Umbilical cord (tissue), 2 donors: ENCODE data around the gene DNAI4. TPM values are rescaled to one million over a fixed set of nuclear protein-coding genes. Genes with fewer than 3 reads are reported as not detected.
"Not testable (repeated sequence)": the region's sequence is repeated elsewhere in the genome, so short reads cannot be mapped to it uniquely, and the experiment has no call there.

ENCODE experiments used
- DNase-seq: peaks from one replicate; pipeline ENCODE4 v3.0.0-alpha.2; 2015; ENCODE audit warnings: low spot score
- total RNA-seq: library from RNA; depleted of rRNA; stranded (reverse); fragments of >200 nt; gene quantifications from one replicate; pipeline ENCODE4 v1.2.3, GENCODE V29; 2014; ENCODE audit warnings: low replicate concordance; ENCODE audit not compliant: insufficient read depth

Gene DNAI4, protein sequence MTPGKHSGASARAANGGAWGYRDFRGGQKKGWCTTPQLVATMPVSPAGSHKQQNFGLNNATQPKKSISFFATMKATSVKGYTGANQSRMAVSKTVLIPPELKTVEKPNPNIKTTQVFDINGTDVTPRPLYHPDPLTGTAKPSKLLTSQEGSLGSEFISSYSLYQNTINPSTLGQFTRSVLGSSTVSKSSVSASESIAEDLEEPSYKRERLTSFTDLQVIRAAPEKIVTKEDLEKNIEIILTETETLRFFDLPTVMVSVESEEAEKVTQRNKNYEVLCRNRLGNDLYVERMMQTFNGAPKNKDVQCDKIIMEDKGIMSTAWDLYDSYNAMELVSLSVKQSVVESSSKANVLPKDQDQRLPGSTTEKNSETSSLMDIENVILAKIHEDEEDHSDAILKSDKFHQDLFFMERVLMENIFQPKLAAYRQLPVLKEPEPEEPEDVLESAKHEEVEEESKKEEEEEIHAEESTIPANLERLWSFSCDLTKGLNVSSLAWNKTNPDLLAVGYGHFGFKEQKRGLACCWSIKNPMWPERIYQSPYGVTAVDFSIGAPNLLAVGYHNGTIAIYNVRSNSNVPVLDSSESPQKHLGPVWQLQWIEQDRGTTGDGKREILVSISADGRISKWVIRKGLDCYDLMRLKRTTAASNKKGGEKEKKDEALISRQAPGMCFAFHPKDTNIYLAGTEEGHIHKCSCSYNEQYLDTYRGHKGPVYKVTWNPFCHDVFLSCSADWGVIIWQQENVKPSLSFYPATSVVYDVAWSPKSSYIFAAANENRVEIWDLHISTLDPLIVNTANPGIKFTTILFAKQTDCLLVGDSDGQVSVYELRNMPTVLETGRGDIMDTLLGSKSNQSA
- 38.5 TPM for total RNA-seq

DNA sequence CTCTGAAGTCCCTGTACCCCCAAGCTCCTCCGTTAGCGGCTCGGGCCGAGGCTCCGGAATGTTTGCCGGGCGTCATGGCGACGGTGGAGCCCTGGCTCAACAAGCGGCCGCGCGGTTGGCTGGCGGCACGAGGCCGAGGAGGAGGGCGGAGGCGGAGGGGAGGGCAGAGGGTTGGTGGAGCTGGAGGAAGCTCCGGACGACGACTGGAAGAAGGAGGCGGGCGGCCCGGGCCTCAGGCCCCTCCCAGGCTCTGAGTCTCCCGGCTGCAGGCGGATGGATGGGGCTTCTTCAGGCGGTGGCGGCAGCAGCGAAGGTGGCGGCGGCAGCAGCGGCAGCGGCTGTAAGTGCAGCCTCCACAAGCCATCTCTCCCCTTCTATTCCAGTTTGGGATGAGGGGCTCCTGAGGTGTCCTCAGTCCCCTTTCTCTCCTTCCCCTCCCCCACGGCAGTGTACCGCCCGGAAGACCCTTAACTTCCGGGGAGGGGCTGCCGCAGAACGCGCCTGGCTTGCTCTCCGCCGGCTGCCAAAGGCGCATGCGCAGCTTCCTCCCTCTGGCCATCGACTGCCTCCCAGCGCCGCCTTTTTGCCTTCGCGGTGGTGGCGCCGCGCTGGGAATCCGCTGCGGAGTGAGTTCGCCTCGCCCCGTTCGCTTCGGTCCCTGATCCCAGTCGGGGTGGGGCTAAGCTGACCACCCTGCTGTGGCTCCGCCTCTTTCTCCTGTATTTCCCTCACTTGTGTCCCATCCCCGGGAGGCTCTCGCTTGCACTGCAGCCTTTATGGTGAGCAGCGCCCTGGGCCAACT lies at the start of gene DNAI4, which contains the start of gene MIER1:
Gene DNAI4, minus strand, starts transcription at position 101 of the 802 bp plus-strand sequence. Its CDS starts 25 bp downstream, at position 76.
Gene MIER1, plus strand, starts transcription at position 235 of the 802 bp plus-strand sequence. Its CDS starts 39 bp downstream, at position 274.
- DNase-seq = peak; percentile 99

DNA sequence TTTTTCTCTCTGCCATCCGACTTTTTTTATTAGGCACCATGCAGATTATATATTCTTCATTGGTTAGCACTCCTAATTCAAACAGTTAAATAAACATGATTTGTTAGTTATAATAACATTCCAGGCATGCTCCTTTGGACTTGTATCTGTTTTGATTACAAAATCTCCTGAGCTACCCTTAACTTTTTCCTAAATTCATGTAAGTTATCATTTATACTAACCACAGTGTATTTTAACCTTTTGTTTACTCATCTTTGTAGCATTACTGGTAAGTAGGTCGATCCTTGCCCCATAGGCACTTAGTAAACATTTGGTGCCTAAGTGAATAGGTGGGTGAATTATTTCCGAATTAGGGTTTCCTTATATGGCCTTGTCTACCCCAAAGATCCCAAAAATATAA lies 43.9 kb upstream of the DNAI4 start:
- DNase-seq = no peak

DNA sequence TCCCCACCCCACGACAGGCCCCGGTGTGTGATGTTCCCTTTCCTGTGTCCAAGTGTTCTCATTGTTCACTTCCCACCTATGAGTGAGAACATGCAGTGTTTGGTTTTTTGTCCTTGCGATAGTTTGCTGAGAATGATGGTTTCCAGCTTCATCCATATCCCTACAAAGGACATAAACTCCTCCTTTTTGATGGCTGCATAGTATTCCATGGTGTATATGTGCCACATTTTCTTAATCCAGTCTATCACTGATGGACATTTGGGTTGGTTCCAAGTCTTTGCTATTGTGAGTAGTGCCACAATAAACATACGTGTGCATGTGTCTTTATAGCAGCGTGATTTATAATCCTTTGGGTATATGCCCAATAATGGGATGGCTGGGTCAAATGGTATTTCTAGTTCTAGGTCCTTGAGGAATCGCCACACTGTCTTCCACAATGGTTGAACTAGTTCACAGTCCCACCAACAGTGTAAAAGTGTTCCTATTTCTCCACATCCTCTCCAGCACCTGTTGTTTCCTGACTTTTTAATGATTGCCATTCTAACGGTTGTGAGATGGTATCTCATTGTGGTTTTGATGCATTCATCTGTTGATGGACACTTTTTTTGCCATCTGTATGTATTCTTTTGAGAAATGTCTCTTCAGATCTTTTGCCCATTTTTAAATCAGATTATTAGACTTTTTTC lies 41.7 kb upstream of the DNAI4 start:
- not testable (repeated sequence) for DNase-seq

DNA sequence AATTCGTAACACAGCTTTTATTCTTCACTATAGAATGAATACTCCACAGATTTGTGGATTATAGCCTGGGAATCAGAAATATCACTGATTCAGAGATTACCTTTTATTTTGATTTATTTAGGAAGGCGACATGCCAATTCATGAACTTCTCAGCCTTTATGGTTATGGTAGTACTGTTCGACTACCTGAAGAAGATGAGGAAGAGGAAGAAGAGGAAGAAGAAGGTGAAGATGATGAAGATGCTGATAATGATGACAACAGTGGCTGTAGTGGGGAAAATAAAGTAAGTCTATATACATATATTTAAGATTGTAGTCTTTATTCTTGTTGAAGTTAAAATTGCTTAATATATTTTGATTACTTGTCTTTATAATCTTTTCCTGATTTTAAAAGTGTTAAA lies 33.3 kb upstream of the DNAI4 start:
- DNase-seq = no peak

DNA sequence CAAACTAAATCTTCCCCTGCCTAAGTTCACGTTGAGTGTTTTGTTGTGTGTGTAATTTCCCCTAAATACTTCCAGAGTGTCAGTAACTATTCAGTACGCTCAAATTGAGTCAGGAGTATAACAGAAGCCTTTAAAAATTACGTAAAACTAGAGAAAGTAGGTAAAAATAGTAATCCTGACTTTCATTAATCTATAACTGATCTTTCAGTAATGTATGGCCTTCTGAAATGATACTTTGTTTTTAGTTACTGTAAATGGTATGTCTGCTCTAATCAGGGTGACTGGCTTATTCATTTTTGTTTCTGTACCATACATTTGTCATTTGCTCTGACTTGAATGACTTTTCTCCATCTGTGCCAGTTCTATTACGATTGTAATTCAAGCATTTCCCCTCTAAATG lies 29.6 kb upstream of the DNAI4 start:
- no peak for DNase-seq

DNA sequence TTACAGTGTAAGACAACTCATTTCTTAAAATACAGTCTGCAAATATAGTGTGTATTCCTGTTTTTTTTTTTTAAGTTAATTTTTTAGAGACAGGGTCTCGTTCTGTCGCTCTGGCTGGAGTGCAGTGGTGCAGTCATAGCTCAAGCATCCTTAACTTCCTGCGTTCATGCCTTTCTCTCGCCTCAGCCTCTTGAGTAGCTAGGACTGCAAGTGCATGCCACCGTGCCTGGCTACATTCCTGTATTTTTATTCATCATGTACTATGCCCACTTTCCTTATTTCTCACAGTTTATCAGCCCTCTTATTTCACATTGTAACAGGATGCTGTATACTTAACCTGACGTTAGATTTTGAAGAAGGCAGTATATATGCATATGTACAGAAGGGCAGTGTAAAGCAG lies 26.9 kb upstream of the DNAI4 start:
- no peak for DNase-seq

DNA sequence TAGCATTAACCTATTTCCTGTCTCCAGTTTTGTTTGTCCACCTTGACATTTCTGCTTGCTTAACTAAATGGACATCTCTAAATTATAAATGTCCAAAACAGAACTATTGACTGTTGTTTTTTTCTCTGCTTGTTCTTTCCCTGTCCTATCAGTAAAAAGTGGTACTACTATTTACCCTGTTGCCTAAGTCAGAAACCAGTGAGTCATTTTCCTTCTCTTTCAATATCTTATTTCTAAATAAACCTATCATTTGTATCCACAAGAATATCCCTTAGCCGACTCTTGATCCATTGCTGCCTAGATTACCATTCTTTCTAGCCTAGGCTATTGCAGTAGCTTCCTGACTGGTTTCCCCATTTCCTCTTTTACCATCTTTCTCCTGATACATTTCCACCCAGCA lies 22.6 kb upstream of the DNAI4 start:
- DNase-seq = no peak

DNA sequence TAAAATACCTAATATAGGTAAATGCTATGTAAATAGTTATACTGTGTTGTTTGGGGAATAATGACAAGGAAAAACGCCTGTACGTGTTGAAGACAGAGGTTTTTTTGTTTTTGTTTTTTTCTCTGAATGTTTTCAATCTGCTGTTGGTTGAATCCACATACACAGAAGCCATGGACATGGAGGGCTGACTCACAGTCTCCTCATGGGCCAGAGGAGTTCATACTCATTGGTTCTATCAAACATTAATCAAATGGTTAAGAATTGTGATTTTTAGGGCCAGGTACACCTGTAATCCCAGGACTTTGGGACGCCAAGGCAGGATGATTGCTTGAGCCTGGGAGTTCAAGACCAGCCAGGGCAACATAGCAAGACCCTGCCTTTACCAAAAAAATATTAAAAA lies 20.7 kb upstream of the DNAI4 start:
- DNase-seq = no peak

DNA sequence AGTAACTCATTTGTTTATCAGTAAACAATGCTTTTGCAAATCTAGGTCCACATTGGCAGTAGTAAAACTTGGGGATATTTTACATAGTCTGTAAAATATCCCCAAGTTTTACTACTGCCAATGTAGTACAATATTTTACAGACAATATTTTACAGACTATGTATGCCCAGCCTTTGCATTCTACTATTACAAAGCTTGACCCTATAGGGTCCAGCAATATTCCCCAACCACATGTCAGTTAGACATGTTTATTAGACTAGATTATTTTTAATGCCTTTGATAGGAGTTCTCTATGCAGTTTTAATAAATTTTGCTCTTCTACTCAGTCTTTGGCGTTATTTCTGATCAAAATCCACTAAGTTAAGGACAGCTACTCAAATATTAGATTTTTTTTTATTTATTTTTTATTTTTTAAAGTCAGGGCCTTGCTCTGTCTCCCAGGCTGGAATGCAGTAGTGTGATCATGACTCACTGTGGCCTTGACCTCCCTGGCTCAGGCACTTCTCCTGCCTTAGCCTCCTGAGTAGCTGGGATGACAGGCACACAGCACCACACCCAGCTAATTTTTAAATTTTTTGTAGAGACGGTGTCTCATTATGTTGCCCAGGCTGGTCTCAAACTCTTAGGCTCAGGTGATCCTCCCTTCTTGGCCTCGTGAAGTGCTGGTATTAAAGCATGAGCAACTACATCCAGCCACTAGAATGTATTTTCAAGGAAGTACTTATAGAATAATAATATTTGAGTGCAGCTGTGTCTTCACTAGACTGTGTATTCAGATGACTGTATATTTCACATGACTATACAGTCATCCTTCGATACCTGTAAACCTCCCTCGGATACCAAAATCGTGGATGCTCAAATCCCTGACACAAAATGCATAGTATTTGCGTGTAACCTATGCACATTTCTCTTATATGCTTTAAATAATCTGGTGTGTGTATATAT lies 19.9 kb upstream of the DNAI4 start:
- peak; percentile 35 for DNase-seq

DNA sequence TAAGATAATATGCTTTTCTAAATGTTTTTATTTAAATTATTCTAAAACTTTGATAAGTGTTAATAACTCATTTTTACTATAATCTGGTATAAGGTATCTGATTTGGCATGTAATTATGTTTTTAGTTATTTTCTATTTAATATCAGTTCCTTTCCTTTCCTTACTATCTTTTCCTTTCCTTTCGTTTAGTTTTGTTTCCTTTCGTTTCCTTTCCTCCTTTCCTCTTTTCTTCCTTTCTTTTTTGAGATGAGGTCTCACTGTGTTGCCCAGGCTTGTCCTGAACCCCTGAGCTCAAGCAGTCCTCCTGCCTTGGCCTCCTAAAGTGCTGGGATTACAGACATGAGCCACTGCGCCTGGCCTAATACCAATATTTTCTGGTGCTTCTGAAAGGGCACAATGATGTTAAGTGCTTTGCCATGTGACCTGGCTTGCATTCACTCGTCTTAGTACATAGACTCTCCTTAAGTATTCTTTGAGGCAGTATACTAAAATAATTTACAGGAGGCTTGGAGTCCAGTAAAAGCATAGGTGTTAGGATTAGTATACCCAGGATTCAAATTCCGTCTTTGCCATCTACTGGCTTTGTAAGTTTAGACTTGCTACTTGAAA lies 18.8 kb upstream of the DNAI4 start:
- DNase-seq = no peak

DNA sequence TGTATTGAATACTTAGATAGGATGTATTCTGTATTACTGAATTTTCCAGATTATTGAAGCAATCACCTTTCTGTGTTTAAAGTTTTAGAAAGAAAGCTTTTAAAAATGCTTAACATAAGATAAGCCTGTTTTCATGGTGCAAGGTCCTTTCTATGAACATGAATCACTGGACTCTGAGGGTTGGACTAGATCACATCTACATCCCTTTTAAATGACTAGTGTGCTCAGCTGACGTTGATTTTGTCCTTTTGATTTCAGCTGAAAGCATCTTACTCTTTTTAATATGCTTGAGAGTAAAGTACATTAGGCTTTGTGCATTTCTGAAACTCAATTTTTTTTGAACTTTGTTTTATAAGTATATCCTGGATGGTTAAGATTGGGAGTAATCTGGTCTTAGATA lies 16.3 kb upstream of the DNAI4 start:
- DNase-seq = no peak

DNA sequence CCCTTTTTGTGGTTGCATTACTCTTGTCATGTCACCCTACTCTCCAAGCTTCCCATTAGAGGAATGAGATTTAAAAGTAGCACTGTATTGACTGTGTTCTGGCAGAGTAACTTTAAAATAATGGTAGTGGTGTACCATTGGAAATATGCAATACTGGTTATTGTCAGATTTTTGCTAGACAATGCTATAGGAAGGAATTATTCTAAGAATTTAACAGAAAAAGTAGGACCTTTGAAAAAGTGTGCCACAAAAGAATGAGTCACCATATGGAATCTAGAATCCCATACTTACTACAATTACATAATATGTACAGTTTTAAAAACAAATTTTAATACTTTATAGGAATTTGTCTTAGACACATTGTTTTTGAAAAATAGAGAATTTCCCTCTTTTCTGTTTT lies 14.0 kb upstream of the DNAI4 start:
- DNase-seq = no peak

DNA sequence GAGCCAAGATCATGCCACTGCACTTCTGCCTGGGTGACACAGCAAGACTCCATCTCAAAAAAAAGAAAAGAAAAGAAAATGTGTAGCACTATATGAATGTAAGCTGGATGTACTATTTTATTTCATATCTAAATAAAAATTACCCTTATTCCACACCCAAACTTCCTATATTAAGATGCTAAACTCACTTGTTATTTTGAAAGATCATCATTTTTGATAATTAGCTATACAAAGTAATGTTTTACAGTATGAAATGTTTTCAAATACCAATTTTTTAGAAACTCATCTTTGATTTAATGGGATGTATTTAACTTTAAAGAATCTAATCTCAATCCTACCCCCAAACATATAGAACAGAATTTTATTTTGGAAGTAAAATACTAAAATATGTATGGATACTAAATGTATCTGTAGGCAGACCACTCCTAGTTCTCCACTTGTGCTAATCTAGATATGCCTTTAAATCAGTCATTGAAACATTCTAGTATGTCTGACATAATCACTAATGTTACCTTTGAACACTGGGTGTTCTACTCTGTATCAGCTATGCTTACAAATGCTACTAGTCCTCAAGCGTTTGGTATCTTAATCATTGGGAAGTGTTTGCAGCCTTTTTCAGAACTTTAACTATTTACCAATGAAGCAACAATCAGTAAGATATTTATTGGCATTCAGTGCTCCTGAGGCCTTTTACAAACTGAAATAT lies 13.0 kb upstream of the DNAI4 start:
- DNase-seq = no peak

DNA sequence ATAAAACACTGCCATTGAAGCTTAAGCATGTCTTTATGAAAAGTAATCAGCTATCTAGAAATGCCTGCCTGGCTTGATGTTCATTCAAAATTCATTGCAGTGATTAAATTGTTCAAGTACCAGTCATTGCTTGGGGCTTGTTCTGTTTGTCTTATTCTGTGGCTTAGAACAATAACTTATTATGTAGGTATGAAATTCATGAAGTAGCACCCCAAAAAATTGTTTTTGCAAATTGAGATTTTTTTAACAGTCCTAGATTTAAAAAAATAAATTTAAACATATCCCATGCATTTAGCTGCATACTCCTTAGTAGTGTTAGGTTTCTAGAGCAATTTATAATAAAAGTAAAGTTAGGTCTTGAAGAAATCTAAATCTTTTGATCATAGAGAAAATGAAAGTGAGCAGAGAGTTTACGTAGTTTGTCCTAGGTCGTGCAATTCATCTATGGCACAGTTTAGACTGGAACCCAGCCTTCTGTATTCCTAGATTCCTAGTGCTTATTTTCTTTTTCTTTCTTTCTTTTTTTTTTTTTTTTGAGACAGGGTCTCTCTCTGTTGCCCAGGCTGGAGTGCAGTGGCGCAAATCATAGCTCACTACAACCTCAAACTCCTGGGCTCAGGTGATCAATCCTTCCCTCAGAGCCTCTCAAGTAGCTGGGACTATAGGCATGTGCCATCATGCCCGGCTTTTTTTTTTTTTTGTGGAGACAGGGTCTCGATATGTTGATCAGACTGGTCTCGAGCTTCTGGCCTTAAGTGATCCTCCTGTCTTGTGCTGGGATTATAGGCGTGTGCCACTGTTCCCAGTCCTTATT lies 9.4 kb upstream of the DNAI4 start:
- DNase-seq = no peak

DNA sequence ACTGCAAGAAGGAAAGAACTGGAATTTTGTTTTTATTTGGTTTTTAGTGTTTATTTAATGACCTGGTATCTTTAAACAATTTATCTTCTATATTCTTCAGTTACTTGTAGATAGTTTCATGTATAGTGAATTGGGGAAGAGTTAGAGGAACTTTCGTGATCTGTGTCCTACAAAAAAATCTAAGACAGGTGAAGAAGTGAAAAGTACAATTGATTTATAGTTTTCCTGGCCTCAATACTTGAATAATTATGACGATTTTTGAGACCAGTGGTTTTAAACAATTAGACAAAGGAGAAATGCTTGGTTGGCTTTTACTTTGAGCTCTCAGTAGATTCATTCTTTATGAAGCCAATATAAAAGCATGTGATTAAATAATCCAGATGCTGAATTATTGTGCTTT lies 7.6 kb upstream of the DNAI4 start:
- DNase-seq = no peak

DNA sequence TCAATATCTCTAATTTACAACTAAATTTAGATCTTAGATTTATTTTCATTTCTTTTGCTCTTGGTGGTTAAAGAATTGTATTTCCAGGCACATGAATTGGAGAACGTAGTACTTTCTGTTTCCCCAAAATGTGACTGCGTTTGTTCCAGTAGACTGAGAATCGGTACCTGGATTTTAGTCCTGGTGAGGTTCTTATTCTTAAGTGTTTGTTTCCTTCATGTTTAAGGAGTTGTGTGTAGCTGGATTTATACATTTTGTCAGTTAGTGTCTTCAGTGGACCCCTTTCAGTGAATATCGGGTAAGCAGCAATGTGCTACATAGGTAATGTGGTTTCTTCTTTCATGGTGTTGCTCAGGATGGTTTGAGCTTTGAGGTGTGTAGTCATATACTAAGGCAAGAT lies 6.9 kb upstream of the DNAI4 start:
- no peak for DNase-seq

DNA sequence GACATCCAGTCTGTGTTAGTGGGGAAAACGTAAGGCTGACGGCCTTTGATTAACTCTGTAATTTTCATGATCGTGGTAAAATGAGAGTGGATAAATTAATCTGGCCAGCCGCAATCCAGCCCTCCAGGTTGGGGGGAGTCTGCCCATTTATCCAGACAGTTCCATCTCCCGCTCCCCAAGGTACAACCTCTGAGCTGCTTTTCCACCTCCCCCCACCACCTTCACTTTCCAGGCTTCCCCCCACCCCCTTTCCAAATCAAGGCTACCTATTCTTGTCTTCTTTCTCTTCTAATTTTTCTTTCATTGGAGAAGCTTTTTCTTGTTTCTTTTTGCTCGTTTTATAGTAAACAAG lies 6.1 kb upstream of the DNAI4 start:
- no peak for DNase-seq
